ENCODE data around the gene CDH8. TPM values are rescaled to one million over a fixed set of nuclear protein-coding genes. Genes with fewer than 3 reads are reported as not detected.

CDH8 gene
- total and polyA plus RNA-seq, 2 donors (not counting 3 experiments of a cell fraction or from before 2014, with no cell fraction given) = not detected

- intact Hi-C loops (cut with micrococcal nuclease) = no loop called here
- Histone ChIP-seq H4K20me1 (replicated peaks; ENCODE audit: control insufficient read depth, extremely low read depth, insufficient read depth, low read length) (no peaks in the 10 kb centered on the region), H3K27ac (ENCODE audit: insufficient read depth, low read depth, low read length) (no peak overlapping the region), H3K4me1 (ENCODE audit: control insufficient read depth, extremely low read depth, insufficient read depth, low read length) (no peaks in the 10 kb centered on the region), H2AFZ (ENCODE audit: low read depth, low read length) (no peak overlapping the region), H3K9me3 (replicated peaks; ENCODE audit: control insufficient read depth, insufficient read depth, low read length) (no peaks in the 10 kb centered on the region), H3K36me3 (ENCODE audit: control insufficient read depth in 2 of 2, extremely low read depth in 1 of 2, insufficient read depth in 2 of 2, low read length in 2 of 2) (no peaks in the 10 kb centered on the region), H3K27me3 (ENCODE audit: control insufficient read depth in 2 of 2, insufficient read depth in 2 of 2, low read length in 2 of 2) (peaks cover 2 to 3% of the 10 kb centered on the region in 2 experiments), H3K4me2 (ENCODE audit: insufficient read depth, low read length) (no peak overlapping the region), H3K79me2 (ENCODE audit: control insufficient read depth, insufficient read depth, low read length) (no peaks in the 10 kb centered on the region), H3K4me3 (replicated peaks in 1 of 3; ENCODE audit: insufficient read depth in 1 of 3, low read depth in 1 of 3, low read length in 3 of 3) (no peak overlapping the region), H3K9ac (replicated peaks; ENCODE audit: extremely low read depth, insufficient read depth, low read length) (no peak overlapping the region), H3K9me1 (replicated peaks; ENCODE audit: control insufficient read depth, extremely low read depth, insufficient read depth, low read length) (no peaks in the 10 kb centered on the region)
- no peak for DNase-seq (ENCODE audit: low read depth, low spot score)
- CTCF ChIA-PET = no interaction called here
- no TSS peak for BruUV-seq (replicated peaks)
- FAIRE-seq = no peak
- dilution Hi-C loops (cut with MboI; ENCODE audit: extremely low pct_ligation_motif_present, low sequenced_read_pairs) = no loop called here
- POLR2A ChIA-PET = no interaction called here
- TF ChIP-seq JUN (IDR thresholded peaks at IDR 0.05; ENCODE audit: borderline replicate concordance, insufficient read depth, insufficient read length, low read depth) (no peak), POLR2AphosphoS5 (IDR thresholded peaks at IDR 0.05; ENCODE audit: insufficient read depth, low read depth, low read length) (no peak)
- TF ChIP-seq, protein P1, sequence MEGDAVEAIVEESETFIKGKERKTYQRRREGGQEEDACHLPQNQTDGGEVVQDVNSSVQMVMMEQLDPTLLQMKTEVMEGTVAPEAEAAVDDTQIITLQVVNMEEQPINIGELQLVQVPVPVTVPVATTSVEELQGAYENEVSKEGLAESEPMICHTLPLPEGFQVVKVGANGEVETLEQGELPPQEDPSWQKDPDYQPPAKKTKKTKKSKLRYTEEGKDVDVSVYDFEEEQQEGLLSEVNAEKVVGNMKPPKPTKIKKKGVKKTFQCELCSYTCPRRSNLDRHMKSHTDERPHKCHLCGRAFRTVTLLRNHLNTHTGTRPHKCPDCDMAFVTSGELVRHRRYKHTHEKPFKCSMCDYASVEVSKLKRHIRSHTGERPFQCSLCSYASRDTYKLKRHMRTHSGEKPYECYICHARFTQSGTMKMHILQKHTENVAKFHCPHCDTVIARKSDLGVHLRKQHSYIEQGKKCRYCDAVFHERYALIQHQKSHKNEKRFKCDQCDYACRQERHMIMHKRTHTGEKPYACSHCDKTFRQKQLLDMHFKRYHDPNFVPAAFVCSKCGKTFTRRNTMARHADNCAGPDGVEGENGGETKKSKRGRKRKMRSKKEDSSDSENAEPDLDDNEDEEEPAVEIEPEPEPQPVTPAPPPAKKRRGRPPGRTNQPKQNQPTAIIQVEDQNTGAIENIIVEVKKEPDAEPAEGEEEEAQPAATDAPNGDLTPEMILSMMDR (IDR thresholded peaks at IDR 0.05; ENCODE audit: extremely low read depth in 1 of 2, insufficient read depth in 1 of 2, low read depth in 1 of 2, low read length in 2 of 2) = no peak
These were observed 531 bp upstream of the CDH8 start for GRCh38 chr16:62036802-62037135.

GRCh38 chr16:62035115-62036092, 834 bp downstream of the CDH8 start:
- TF ChIP-seq JUN (IDR thresholded peaks at IDR 0.05; ENCODE audit: borderline replicate concordance, insufficient read depth, insufficient read length, low read depth) (no peak), GATA2 (IDR thresholded peaks at IDR 0.05; ENCODE audit: insufficient read depth, insufficient read length, low read depth, low read length) (no peak), FOS (IDR thresholded peaks at IDR 0.05; ENCODE audit: borderline replicate concordance, insufficient read depth, low read length) (no peak), EZH2 (IDR thresholded peaks at IDR 0.05; ENCODE audit: borderline replicate concordance, low read depth, low read length, severe bottlenecking) (no peak), POLR2AphosphoS5 (IDR thresholded peaks at IDR 0.05; ENCODE audit: insufficient read depth, low read depth, low read length) (no peak), MAX (IDR thresholded peaks at IDR 0.05; ENCODE audit: insufficient read depth, insufficient read length) (no peak), POLR2A (IDR thresholded peaks at IDR 0.05; ENCODE audit: low read depth, low read length) (no peak), MYC (IDR thresholded peaks at IDR 0.05; ENCODE audit: low read depth, low read length) (no peak)
- TF ChIP-seq, protein P1 (IDR thresholded peaks at IDR 0.05; ENCODE audit: extremely low read depth in 1 of 2, insufficient read depth in 1 of 2, low read depth in 1 of 2, low read length in 2 of 2) = no peak
- Histone ChIP-seq H4K20me1 (replicated peaks; ENCODE audit: control insufficient read depth, extremely low read depth, insufficient read depth, low read length) (no peaks in the 10 kb centered on the region), H3K4me1 (ENCODE audit: control insufficient read depth, extremely low read depth, insufficient read depth, low read length) (no peaks in the 10 kb centered on the region), H2AFZ (ENCODE audit: low read depth, low read length) (no peak overlapping the region), H3K9me3 (replicated peaks; ENCODE audit: control insufficient read depth, insufficient read depth, low read length) (no peaks in the 10 kb centered on the region), H3K27me3 (ENCODE audit: control insufficient read depth in 2 of 2, insufficient read depth in 2 of 2, low read length in 2 of 2) (peaks cover 2 to 3% of the 10 kb centered on the region in 2 experiments), H3K79me2 (ENCODE audit: control insufficient read depth, insufficient read depth, low read length) (no peaks in the 10 kb centered on the region), H3K4me3 (replicated peaks in 1 of 3; ENCODE audit: insufficient read depth in 1 of 3, low read depth in 1 of 3, low read length in 3 of 3) (no peak overlapping the region), H3K9me1 (replicated peaks; ENCODE audit: control insufficient read depth, extremely low read depth, insufficient read depth, low read length) (no peaks in the 10 kb centered on the region), H3K36me3 (ENCODE audit: control insufficient read depth in 2 of 2, extremely low read depth in 1 of 2, insufficient read depth in 2 of 2, low read length in 2 of 2) (no peaks in the 10 kb centered on the region), H3K27ac (ENCODE audit: insufficient read depth, low read depth, low read length) (no peak overlapping the region), H3K9ac (replicated peaks; ENCODE audit: extremely low read depth, insufficient read depth, low read length) (no peak overlapping the region), H3K4me2 (ENCODE audit: insufficient read depth, low read length) (no peak overlapping the region)
- ChIA-PET CTCF (no interaction called here), POLR2A (no interaction called here)
- FAIRE-seq = no peak
- intact Hi-C loops (cut with micrococcal nuclease) = no loop called here
- no TSS peak for BruUV-seq (replicated peaks)
- dilution Hi-C loops (cut with MboI; ENCODE audit: extremely low pct_ligation_motif_present, low sequenced_read_pairs) = no loop called here
- DNase-seq (ENCODE audit: low read depth, low spot score) = no peak
